Smooth muscle cell (in vitro differentiated cells): Measurements from ENCODE around the gene AP1M1. TPM values are rescaled to one million over a fixed set of nuclear protein-coding genes. Genes with fewer than 3 reads are reported as not detected.

Source experiments
- DNase-seq: peaks from one replicate; lab custom pipeline; 2025; ENCODE audit not compliant: unreplicated experiment; lab: John Stamatoyannopoulos, UW
- H2AFZ ChIP-seq: fragments of 200-600 bp; sonication (generic); 2 replicates; pipeline ENCODE4 v1.6.0; 2016; ENCODE audit warnings: antibody characterized with exemption, low read depth, mild to moderate bottlenecking
- H3F3A ChIP-seq: fragments of 200-600 bp; sonication (generic); 2 replicates; pipeline ENCODE4 v1.6.0; 2017; ENCODE audit warnings: antibody characterized with exemption, low read depth
- H3K27ac ChIP-seq: fragments of 200-600 bp; sonication (generic); 2 replicates; pipeline ENCODE4 v1.5.1; 2016; ENCODE audit warnings: low read depth, mild to moderate bottlenecking
- H3K27me3 ChIP-seq: fragments of 200-600 bp; sonication (generic); 2 replicates; pipeline ENCODE4 v1.6.1; 2016; ENCODE audit warnings: low read depth, mild to moderate bottlenecking
- H3K36me3 ChIP-seq: fragments of 200-600 bp; sonication (generic); 2 replicates; pipeline ENCODE4 v1.5.1; 2016; ENCODE audit warnings: low read depth
- H3K4me1 ChIP-seq: fragments of 200-600 bp; sonication (generic); 2 replicates; pipeline ENCODE4 v1.5.1; 2016; ENCODE audit warnings: low read depth
- H3K4me2 ChIP-seq: fragments of 200-600 bp; sonication (generic); 2 replicates; pipeline ENCODE4 v1.6.0; 2016; ENCODE audit warnings: mild to moderate bottlenecking
- H3K4me3 ChIP-seq: fragments of 200-600 bp; sonication (generic); 2 replicates; pipeline ENCODE4 v1.5.1; 2016; ENCODE audit warnings: mild to moderate bottlenecking
- H3K79me2 ChIP-seq: fragments of 200-600 bp; sonication (generic); 2 replicates; pipeline ENCODE4 v1.6.0; 2016; ENCODE audit warnings: low read depth, mild to moderate bottlenecking
- H3K9ac ChIP-seq: fragments of 200-600 bp; sonication (generic); 2 replicates; pipeline ENCODE4 v1.6.0; 2016; ENCODE audit warnings: low read depth
- H3K9me3 ChIP-seq: fragments of 200-600 bp; sonication (generic); replicated peaks from 2 replicates; pipeline ENCODE4 v1.5.1; 2016; ENCODE audit warnings: low read depth
- H4K20me1 ChIP-seq: fragments of 200-600 bp; sonication (generic); 2 replicates; pipeline ENCODE4 v1.6.0; 2016; ENCODE audit warnings: low read depth
- WGBS: methylation state at CpG from one replicate; pipeline ENCODE4 v1.1.7; 2016; ENCODE audit warnings: low lambda C conversion rate; 5-methylcytosine and 5-hydroxymethylcytosine counted together
- polyA plus RNA-seq: library from polyadenylated mRNA; unstranded; fragments of >200 nt; fragmentation: Nextera tagmentation; extraction: Ambion mirVana; gene quantifications from 2 replicates; pipeline ENCODE4 v1.2.1, GENCODE V29; 2016
- total RNA-seq: library from RNA; depleted of rRNA; stranded (reverse); fragments of >200 nt; gene quantifications from 2 replicates; pipeline ENCODE4 v1.2.3, GENCODE V29; 2014
- TF ChIP-seq, protein P1 (sequence below): fragments of 200-600 bp; sonication (generic); IDR thresholded peaks from 2 replicates; pipeline ENCODE4 v1.5.1; 2017; ENCODE audit warnings: borderline replicate concordance, mild to moderate bottlenecking, antibody characterized with exemption; ENCODE audit not compliant: insufficient read depth, poor library complexity, severe bottlenecking

AP1M1 gene
- total and polyA plus RNA-seq, 2 experiments from 2014 or later: 70.6 to 119 TPM

DNA sequence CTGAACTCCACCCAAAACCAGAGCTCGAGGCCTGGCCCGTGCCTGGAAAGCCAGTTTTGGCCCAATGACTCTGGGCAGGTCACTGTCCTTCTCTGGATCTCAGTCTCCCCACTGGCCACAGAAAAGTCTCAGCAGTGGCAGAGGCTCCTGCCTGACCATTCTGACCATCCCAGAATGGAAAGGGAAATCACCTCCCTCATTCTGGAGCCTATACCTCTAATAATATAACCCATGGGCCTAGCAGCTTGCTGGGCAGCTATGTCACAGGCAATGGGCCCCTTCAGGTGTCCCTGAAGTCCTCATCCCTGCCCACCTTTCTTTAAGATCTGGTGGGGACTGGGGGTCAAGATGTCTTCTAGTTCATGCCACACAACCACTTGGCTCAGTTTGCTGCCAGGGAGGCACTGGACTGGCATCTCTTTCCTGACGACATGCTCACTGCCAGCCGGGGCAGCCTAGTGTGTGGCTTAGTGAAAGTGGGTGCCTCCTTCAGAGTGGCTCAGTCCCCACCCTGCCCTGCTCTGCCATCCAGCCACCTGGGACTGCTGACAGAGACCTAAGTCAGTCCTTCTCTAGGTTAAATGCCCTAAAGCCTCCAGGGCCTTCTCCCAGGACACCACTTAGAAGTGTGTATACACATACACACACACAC, 62.6 kb downstream of the AP1M1 start:
- Histone ChIP-seq H2AFZ (no peak overlapping the region), H4K20me1 (no peaks in the 10 kb centered on the region), H3K36me3 (no peaks in the 10 kb centered on the region), H3K9ac (no peak overlapping the region), H3K27me3 (no peaks in the 10 kb centered on the region), H3K9me3 (no peaks in the 10 kb centered on the region), H3K4me3 (no peak overlapping the region), H3F3A (no peaks in the 10 kb centered on the region), H3K79me2 (no peaks in the 10 kb centered on the region), H3K4me2 (no peak overlapping the region), H3K4me1 (no peaks in the 10 kb centered on the region), H3K27ac (no peak overlapping the region)
- DNase-seq: no peak
- WGBS: 91% methylated on average over 4 of the region's 4 CpGs
- TF ChIP-seq, protein P1, sequence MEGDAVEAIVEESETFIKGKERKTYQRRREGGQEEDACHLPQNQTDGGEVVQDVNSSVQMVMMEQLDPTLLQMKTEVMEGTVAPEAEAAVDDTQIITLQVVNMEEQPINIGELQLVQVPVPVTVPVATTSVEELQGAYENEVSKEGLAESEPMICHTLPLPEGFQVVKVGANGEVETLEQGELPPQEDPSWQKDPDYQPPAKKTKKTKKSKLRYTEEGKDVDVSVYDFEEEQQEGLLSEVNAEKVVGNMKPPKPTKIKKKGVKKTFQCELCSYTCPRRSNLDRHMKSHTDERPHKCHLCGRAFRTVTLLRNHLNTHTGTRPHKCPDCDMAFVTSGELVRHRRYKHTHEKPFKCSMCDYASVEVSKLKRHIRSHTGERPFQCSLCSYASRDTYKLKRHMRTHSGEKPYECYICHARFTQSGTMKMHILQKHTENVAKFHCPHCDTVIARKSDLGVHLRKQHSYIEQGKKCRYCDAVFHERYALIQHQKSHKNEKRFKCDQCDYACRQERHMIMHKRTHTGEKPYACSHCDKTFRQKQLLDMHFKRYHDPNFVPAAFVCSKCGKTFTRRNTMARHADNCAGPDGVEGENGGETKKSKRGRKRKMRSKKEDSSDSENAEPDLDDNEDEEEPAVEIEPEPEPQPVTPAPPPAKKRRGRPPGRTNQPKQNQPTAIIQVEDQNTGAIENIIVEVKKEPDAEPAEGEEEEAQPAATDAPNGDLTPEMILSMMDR: no peak

DNA sequence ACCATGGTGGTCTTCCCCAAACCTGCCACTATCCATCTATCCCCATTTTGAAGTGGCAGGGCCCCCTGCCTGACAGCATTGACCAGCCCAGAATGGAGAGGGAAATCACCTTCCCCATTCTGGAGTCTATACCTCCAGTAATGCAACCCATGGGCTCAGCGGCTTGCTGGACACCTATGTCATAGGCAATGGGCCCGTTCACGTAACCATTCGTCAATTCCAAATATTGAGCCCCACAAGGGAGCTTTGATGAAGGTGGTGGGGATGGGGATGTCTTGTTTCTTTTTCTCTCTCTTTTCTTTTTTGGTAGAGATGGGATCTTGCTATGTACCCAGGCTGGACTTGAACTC, 63.1 kb downstream of the AP1M1 start:
- H3K4me2 ChIP-seq: no peak overlapping the region
- no peaks in the 10 kb centered on the region for H3K27me3 ChIP-seq
- no peak overlapping the region for H3K27ac ChIP-seq
- H3K36me3 ChIP-seq: no peaks in the 10 kb centered on the region
- H4K20me1 ChIP-seq: no peaks in the 10 kb centered on the region
- no peak for DNase-seq
- no peaks in the 10 kb centered on the region for H3K9me3 ChIP-seq
- no peaks in the 10 kb centered on the region for H3K4me1 ChIP-seq
- H3K79me2 ChIP-seq: no peaks in the 10 kb centered on the region
- TF ChIP-seq, protein P1: no peak
- H3F3A ChIP-seq: no peaks in the 10 kb centered on the region
- WGBS: 92% methylated on average over 4 of the region's 4 CpGs
- H3K9ac ChIP-seq: no peak overlapping the region
- no peak overlapping the region for H3K4me3 ChIP-seq
- H2AFZ ChIP-seq: no peak overlapping the region

DNA sequence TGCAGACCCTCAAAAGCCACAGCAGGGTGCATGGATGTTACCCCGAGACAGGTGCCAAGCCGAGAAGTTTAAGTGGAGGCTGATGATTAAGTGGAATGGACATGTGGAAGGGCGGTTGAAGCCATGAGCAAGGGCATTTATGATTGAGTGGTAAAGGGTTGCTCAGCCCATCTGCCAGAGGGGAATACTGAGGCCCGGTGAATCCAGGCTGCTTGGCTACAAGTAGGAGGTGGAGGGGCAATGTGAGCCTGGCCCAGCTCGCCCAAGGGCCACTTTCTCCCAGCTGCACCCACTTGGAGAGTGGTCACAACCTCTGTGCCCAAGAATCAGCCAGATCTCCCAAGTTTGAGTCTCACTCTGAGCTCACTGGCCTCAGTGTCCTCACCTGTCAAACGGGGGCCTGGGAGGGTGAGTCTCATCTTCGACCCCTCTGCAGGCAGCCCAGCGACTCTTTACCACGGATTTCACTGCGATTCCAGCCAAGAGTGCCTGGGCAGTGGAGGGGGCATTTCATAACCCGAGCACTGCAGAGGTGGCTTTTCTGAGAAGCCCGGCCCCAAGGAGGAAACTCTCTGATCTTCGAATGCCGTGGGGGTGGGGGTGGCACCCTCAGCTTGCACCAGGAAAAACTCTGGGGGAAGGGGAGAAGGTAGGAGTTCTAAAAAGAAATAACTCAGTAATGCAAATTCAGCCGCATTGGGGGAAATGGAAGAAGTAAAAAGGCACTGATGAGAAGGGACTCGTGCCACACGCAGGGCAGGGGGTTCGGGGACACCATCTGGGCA, 64.1 kb downstream of the AP1M1 start:
- no peaks in the 10 kb centered on the region for H3K36me3 ChIP-seq
- H3K9ac ChIP-seq: no peak overlapping the region
- H3K4me2 ChIP-seq: no peak overlapping the region
- no peak for DNase-seq
- H3K4me1 ChIP-seq: no peaks in the 10 kb centered on the region
- no peaks in the 10 kb centered on the region for H3K27me3 ChIP-seq
- 81% methylated on average over 18 of the region's 18 CpGs for WGBS
- TF ChIP-seq, protein P1: no peak
- H3F3A ChIP-seq: no peaks in the 10 kb centered on the region
- no peaks in the 10 kb centered on the region for H3K79me2 ChIP-seq
- no peak overlapping the region for H3K27ac ChIP-seq
- no peak overlapping the region for H3K4me3 ChIP-seq
- H3K9me3 ChIP-seq: no peaks in the 10 kb centered on the region
- H2AFZ ChIP-seq: no peak overlapping the region
- no peaks in the 10 kb centered on the region for H4K20me1 ChIP-seq
